ENCODE data around the gene GALC.

Gene GALC

DNA sequence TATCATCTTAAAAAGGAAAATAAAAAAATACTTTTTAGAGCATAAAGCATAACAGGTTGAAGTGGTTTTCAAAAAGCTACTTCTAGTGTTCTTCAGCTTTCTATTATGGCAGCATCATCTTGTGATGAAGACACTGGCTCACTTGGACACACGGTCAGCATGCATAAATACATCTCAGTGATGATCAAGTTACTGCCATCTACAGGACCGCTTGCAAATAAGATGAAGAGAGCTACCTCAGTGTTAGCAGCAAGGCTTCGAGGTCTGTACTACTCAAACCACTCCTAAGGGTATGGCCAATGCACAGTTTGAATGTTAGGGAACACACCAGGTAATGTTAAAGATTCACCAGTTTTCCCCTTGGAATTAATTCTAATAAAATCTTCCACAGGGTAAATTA, 58.8 kb downstream of the GALC start:
- no peak overlapping the region for H3K27ac ChIP-seq
- no peak for TF ChIP-seq ZFX (IDR thresholded peaks at IDR 0.05)
- TF ChIP-seq, protein P1, sequence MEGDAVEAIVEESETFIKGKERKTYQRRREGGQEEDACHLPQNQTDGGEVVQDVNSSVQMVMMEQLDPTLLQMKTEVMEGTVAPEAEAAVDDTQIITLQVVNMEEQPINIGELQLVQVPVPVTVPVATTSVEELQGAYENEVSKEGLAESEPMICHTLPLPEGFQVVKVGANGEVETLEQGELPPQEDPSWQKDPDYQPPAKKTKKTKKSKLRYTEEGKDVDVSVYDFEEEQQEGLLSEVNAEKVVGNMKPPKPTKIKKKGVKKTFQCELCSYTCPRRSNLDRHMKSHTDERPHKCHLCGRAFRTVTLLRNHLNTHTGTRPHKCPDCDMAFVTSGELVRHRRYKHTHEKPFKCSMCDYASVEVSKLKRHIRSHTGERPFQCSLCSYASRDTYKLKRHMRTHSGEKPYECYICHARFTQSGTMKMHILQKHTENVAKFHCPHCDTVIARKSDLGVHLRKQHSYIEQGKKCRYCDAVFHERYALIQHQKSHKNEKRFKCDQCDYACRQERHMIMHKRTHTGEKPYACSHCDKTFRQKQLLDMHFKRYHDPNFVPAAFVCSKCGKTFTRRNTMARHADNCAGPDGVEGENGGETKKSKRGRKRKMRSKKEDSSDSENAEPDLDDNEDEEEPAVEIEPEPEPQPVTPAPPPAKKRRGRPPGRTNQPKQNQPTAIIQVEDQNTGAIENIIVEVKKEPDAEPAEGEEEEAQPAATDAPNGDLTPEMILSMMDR (conservative IDR thresholded peaks at IDR 0.05), result peak; percentile 18

DNA sequence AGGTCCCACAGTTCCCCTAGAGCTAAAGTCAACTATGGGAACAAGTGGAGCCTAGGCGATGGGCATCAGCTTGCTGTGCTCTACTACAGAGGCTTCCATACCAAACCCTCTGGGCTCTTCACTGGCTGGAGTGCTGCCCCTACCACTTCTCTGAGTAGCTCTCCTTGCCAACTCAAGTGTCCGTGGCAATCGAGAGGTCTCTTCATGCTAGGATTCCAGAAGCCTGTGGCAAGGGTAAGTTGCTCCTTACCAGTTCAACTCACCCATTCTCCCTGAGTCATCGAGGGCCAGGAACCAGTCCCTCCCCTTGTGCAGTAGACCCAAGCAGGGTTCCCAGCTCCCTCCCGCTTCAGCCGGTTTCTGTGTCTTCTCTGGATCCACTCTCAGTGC, 76.1 kb downstream of the GALC start:
- no peak for TF ChIP-seq ZFX (IDR thresholded peaks at IDR 0.05)
- TF ChIP-seq, protein P1 (conservative IDR thresholded peaks at IDR 0.05), result no peak
- no peak overlapping the region for H3K27ac ChIP-seq

DNA sequence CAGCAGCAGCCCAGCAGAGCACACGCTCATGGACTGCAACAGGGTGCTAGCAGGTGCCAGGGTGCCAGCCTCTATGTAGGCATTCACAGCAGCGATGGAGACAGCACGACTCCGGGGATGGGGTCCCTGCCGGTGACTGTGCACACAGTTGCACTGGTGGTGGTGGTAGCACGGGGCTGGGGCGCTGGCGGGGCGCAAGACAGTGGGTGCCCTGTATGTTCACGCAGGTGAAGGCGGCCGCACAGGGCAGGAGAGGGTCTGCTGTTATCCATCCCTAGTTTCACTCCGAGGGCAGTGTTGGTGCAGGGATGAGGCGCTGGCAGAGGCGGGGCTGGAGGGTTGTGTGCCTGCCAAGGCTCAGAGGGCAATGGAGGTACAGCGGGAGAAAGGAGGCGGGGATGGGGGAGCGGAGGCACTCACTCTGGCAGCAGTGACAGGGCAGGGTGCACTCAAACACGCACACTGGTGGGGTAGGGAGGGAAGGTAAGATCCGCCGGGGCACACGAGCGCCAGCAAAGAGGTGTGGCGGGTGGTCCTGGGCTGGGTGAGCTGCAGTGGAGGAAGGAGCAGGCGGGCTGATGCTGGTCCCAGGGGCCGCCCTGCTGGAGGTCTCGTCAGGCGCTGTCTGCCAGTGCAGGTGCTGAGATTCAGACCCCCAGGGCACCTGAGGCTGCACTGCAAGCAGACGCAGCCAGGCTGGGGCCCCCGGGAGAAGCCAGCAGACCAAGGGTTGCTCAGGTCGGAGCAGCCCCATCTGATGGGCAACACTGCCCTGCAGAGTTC, 76.7 kb downstream of the GALC start:
- TF ChIP-seq ZFX (IDR thresholded peaks at IDR 0.05), result no peak
- TF ChIP-seq, protein P1 (conservative IDR thresholded peaks at IDR 0.05), result no peak
- H3K27ac ChIP-seq, result no peak overlapping the region

DNA sequence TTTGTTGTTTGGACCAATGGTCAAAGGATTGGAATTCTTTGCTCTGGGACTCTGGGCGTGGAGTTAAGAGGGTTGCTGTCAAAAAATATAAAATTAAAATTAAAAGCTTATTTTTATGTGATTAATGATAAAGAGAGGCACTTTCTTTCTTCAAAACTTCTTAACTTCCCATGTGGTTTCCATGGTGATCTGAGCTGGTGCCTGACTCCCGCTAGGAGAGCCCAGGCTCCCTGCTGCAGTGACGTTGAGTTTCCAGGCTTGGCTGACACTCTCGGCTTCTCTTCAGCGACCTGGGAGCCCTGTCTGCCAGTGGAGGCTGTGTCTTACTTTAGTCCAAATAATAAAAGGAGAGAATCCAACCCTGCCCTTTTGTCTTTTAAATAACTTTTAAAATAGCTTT, 84.4 kb downstream of the GALC start:
- TF ChIP-seq, protein P1 (conservative IDR thresholded peaks at IDR 0.05), result no peak
- no peak for TF ChIP-seq ZFX (IDR thresholded peaks at IDR 0.05)
- no peak overlapping the region for H3K27ac ChIP-seq

DNA sequence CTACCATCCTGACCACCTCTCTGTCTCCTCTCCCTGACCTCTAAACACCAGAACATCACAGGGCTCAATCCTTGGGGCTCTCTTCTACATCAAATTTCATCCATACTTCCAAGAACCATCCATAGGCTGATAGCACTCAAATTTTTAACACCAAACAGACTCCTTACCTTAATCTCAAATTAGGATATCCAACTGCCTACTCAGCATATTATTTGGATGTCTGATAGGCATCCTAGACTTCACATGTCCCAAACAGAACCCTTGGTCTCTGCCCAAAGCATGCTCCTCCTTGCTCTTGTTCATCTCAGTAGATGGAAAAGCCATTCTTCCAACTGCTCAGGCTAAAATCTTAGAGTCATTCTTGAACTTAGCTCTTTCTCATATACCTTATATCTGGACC, 91.3 kb downstream of the GALC start:
- no peak for TF ChIP-seq ZFX (IDR thresholded peaks at IDR 0.05)
- TF ChIP-seq, protein P1 (conservative IDR thresholded peaks at IDR 0.05), result no peak
- no peak overlapping the region for H3K27ac ChIP-seq

DNA sequence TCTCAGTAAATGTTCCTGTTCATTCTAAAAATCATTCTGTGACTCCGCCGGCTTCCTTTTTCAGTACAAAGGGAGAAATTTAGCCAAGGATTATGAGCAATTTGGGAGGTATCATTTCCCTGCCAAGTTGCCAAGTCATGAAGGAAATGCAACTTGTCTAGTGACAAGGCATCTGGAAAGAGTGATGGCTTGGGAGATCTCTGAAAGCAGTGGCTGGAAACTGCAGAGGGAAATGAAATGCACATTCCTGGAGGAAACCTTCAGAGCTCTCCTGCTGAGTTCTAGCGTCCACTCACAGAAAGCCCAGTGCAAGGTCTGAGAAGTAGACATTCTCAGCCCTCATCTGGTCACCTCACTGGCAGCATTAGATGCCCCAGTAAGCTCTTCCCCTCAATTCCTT, 91.7 kb downstream of the GALC start:
- no peak for TF ChIP-seq ZFX (IDR thresholded peaks at IDR 0.05)
- TF ChIP-seq, protein P1 (conservative IDR thresholded peaks at IDR 0.05), result no peak
- no peak overlapping the region for H3K27ac ChIP-seq

DNA sequence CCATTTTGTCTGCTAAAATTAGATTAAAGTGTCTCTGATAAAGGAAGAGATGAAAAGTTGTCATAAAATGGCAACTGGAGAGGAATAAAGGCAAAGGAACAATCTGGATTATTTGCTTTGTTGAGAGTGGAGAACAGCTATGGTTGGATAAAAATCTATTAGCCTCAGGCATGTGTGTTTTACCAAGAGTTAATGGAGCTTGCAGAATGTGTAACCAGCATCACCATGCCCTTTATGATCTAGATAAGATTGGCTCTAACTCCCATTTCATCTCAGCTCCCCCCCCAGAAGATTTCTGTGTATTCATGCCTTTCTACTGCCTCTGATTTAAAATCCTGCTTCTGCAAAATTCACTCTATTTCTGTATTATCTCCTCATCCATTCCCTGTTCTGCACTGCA, 93.8 kb downstream of the GALC start:
- TF ChIP-seq, protein P1 (conservative IDR thresholded peaks at IDR 0.05), result no peak
- no peak for TF ChIP-seq ZFX (IDR thresholded peaks at IDR 0.05)
- H3K27ac ChIP-seq, result no peak overlapping the region
